Measurements from ENCODE around the gene LRP6.

DNA sequence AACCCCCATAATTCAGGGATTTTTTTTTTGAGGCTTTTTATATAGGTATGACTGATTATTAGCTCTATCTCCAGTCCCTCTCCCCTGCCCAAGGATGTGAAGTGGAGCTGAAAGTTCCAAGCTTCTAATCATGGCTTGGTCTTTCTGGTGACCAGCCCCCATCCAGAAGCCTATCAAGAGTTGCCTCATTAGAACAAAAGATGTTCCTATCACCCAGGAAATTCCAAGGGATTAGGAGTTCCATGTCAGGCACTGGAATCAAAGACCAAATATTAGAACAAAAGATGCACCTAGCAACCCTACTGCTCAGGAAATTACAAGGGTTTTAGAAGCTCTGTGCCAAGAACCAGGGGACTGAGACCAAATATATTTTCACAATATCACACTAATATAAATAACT lies 29.9 kb downstream of the LRP6 start:
- TF ChIP-seq, protein P1, sequence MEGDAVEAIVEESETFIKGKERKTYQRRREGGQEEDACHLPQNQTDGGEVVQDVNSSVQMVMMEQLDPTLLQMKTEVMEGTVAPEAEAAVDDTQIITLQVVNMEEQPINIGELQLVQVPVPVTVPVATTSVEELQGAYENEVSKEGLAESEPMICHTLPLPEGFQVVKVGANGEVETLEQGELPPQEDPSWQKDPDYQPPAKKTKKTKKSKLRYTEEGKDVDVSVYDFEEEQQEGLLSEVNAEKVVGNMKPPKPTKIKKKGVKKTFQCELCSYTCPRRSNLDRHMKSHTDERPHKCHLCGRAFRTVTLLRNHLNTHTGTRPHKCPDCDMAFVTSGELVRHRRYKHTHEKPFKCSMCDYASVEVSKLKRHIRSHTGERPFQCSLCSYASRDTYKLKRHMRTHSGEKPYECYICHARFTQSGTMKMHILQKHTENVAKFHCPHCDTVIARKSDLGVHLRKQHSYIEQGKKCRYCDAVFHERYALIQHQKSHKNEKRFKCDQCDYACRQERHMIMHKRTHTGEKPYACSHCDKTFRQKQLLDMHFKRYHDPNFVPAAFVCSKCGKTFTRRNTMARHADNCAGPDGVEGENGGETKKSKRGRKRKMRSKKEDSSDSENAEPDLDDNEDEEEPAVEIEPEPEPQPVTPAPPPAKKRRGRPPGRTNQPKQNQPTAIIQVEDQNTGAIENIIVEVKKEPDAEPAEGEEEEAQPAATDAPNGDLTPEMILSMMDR (IDR thresholded peaks at IDR 0.05; ENCODE audit: low read depth, low read length, poor library complexity, severe bottlenecking) = no peak
- TF ChIP-seq EZH2phosphoT487 (IDR thresholded peaks at IDR 0.05; ENCODE audit: borderline replicate concordance, low read length) = no peak
